GM12865 (cell line): ENCODE data around the gene CENPS.

Experiments
- DNase-seq: peaks from one replicate; pipeline ENCODE4 v3.0.0; 2010; ENCODE audit warnings: low read depth
- H3K4me3 ChIP-seq: 2 replicates; pipeline ENCODE4 v1.5.1; 2011; ENCODE audit warnings: mild to moderate bottlenecking, low read depth, low read length, control low read depth
- CTCF ChIP-seq: IDR thresholded peaks from 2 replicates; pipeline ENCODE4 v1.5.1; 2011; ENCODE audit warnings: low read length, control low read depth, low read depth, inconsistent platforms; ENCODE audit not compliant: insufficient read depth; ENCODE audit errors: missing control alignments

CENPS gene

DNA sequence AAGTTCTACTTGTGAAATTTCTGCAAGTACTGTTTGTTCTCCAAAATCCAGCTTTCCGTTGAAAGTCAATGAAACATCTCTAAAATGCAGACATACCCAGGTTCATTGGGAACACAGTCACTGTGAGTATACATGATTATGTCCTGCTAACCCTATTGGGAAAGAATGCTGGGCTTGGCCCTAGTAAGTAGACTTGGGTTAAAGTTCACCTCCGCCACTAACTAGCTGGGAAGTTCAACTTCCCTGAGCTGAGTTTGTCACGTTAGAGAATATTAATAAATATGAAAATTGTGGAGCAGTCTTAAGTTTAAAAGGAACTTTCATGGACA, 41.9 kb upstream of the CENPS start:
- no peak overlapping the region for H3K4me3 ChIP-seq
- no peak for TF ChIP-seq CTCF
- no peak for DNase-seq

- DNase-seq = no peak
- no peak overlapping the region for H3K4me3 ChIP-seq
- TF ChIP-seq CTCF = no peak
Observed at GRCh38 chr1:10389271-10389973, 40.8 kb upstream of the CENPS start.

- TF ChIP-seq CTCF = no peak
- H3K4me3 ChIP-seq = no peak overlapping the region
- DNase-seq = no peak
Observed at GRCh38 chr1:10396870-10397269, 33.4 kb upstream of the CENPS start.

DNA sequence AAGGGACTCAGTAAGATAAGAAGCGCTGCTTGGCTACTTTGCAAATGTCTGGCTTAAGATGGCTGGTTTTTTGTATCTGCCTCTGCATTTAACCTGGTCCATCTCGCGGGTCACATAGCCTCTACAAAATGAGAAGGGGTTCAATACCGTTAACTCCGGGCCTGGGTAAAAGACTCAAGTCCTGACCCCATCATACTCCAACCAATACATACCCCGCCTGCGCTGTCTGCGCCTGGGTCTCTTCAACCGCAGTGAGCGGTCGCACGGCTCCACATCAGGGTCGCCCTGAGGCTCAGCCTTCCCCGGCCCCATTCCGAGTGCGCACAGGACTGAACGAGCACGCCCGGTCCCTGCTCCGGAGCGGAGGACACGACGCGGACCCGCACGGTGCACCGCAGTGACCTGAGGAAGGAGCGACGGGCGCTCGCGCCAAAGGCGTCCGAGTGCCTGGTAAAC, 31.9 kb upstream of the CENPS start:
- peak overlapping the region; percentile 66 for H3K4me3 ChIP-seq
- TF ChIP-seq CTCF = no peak
- no peak for DNase-seq

DNA sequence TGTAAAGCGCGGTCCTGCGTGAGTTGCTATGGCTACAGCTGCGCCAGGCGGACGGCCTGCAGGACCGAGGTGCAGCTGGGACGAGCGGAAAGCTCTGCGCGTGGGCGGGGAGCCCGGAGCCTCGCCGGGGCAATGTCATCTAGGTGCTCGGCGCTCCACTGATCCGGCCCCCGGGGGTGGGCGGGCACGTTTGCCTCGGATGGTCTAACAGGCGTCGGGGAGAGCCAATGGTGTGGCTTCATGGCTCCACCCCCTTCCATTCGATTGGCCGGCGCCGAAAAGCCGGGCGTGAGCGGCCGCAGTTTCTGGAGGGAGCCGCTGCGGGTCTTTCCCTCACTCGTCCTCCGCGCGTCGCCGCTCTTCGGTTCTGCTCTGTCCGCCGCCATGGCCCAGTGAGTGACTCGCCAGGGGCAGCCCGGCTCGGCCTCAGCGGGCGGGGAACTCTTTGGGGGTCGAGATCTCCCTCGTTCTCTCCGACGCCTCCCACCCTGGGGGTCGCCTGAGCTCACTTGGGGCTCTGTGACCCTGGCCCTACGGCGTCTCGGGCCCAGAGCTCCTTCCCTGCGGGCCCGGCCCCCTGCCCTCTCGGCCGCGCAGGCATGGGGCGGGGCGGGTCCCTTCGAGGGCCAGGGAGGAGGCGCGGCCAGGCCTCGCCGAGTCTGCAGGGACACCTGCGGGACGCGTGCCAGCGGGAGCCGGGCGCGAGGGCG, 31.3 kb upstream of the CENPS start, which contains the start of gene PGD:
PGD (plus strand) TSS at position 331 of the 710 bp plus-strand sequence; CDS start at position 385, 54 bp downstream.
- H3K4me3 ChIP-seq = peak within 1 kb of the TSS; percentile 83
- TF ChIP-seq CTCF = no peak
- peak; percentile 99 for DNase-seq

GRCh38 chr1:10399444-10399941, 30.7 kb upstream of the CENPS start:
- peak overlapping the region; percentile 83 for H3K4me3 ChIP-seq
- no peak for TF ChIP-seq CTCF
- DNase-seq = no peak
